ENCODE results near the gene TNS3. TPM values are rescaled to one million over a fixed set of nuclear protein-coding genes. Genes with fewer than 3 reads are reported as not detected.

The TNS3 gene
- total and polyA plus RNA-seq, 2 of the 13 experiments (the other 11 are each of a cell fraction or from before 2014, with no cell fraction given), result 52.9 to 55.7 TPM

DNA sequence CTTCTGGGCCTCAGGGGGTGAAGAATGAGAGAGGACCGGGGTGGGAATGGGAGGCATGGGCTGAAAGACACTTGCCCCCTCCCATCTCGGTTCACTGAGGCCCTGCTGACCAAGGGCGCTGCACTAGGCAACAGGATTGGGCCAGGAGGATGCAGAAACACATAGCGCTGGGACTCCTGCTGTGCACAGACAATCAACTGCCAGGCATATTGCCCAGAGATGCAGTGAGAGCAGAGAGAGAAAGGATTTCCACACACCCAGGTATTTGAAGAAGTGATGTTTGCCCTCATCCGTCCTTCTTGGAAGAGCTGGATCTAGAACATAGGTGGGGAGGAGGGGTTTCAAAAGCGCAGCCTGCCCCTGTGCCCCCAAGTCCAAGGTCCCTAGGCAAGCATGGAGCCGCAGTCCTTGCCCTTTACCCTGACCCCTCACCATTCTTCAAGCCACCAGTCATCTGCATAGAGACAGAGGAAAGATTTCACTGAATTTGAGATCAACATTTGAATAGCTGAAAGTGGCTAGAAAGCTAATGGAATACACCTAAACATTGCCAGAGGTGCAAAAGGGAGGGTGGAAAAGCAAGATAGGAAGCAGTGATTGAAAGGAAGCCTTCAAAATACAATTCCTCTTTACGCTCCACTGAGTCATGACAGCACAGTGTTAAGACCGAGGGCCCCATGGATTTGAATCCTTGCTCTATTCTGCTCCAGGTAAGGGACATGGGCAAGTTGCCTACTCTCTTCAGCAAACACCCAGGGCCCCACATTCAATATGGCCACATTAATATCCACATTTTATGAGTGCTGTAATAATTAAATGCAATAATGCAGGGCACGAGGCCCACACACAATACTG, 44.2 kb upstream of the TNS3 start (continued):
- TF ChIP-seq, protein P1, sequence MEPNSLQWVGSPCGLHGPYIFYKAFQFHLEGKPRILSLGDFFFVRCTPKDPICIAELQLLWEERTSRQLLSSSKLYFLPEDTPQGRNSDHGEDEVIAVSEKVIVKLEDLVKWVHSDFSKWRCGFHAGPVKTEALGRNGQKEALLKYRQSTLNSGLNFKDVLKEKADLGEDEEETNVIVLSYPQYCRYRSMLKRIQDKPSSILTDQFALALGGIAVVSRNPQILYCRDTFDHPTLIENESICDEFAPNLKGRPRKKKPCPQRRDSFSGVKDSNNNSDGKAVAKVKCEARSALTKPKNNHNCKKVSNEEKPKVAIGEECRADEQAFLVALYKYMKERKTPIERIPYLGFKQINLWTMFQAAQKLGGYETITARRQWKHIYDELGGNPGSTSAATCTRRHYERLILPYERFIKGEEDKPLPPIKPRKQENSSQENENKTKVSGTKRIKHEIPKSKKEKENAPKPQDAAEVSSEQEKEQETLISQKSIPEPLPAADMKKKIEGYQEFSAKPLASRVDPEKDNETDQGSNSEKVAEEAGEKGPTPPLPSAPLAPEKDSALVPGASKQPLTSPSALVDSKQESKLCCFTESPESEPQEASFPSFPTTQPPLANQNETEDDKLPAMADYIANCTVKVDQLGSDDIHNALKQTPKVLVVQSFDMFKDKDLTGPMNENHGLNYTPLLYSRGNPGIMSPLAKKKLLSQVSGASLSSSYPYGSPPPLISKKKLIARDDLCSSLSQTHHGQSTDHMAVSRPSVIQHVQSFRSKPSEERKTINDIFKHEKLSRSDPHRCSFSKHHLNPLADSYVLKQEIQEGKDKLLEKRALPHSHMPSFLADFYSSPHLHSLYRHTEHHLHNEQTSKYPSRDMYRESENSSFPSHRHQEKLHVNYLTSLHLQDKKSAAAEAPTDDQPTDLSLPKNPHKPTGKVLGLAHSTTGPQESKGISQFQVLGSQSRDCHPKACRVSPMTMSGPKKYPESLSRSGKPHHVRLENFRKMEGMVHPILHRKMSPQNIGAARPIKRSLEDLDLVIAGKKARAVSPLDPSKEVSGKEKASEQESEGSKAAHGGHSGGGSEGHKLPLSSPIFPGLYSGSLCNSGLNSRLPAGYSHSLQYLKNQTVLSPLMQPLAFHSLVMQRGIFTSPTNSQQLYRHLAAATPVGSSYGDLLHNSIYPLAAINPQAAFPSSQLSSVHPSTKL (CRISPR knock-in tag; IDR thresholded peaks at IDR 0.05), result peak; percentile 34; the same call in 1 of the 2 replicates
- TF ChIP-seq MTA1 (CRISPR knock-in tag; IDR thresholded peaks at IDR 0.05; ENCODE audit: borderline replicate concordance) (peak; percentile 56; the same call in 1 of the 2 replicates), SALL2 (CRISPR knock-in tag; IDR thresholded peaks at IDR 0.05) (no peak), TBP (CRISPR knock-in tag; IDR thresholded peaks at IDR 0.05) (no peak), BRCA1 (CRISPR knock-in tag; IDR thresholded peaks at IDR 0.05) (no peak), ZNF205 (CRISPR knock-in tag; IDR thresholded peaks at IDR 0.05) (no peak), HNF4A (CRISPR knock-in tag; IDR thresholded peaks at IDR 0.05) (peak; percentile 87), ZNF12 (CRISPR knock-in tag; IDR thresholded peaks at IDR 0.05) (no peak), ZNF772 (CRISPR knock-in tag; IDR thresholded peaks at IDR 0.05) (no peak), NCOA1 (CRISPR knock-in tag; IDR thresholded peaks at IDR 0.05) (no peak), HDAC6 (IDR thresholded peaks at IDR 0.05; ENCODE audit: low read depth, low read length) (no peak), ZNF616 (CRISPR knock-in tag; IDR thresholded peaks at IDR 0.05; ENCODE audit: low read depth) (no peak), XBP1 (CRISPR knock-in tag; IDR thresholded peaks at IDR 0.05) (no peak), FOXJ3 (CRISPR knock-in tag; IDR thresholded peaks at IDR 0.05; ENCODE audit: borderline replicate concordance) (no peak), ZNF674 (CRISPR knock-in tag; IDR thresholded peaks at IDR 0.05; ENCODE audit: low read depth) (no peak), HNF4G (IDR thresholded peaks at IDR 0.05; ENCODE audit: borderline replicate concordance, low read depth, low read length) (peak; percentile 84), HNF4G (CRISPR knock-in tag; IDR thresholded peaks at IDR 0.05; ENCODE audit: borderline replicate concordance, low read depth) (no peak)
- TF ChIP-seq, protein P2, sequence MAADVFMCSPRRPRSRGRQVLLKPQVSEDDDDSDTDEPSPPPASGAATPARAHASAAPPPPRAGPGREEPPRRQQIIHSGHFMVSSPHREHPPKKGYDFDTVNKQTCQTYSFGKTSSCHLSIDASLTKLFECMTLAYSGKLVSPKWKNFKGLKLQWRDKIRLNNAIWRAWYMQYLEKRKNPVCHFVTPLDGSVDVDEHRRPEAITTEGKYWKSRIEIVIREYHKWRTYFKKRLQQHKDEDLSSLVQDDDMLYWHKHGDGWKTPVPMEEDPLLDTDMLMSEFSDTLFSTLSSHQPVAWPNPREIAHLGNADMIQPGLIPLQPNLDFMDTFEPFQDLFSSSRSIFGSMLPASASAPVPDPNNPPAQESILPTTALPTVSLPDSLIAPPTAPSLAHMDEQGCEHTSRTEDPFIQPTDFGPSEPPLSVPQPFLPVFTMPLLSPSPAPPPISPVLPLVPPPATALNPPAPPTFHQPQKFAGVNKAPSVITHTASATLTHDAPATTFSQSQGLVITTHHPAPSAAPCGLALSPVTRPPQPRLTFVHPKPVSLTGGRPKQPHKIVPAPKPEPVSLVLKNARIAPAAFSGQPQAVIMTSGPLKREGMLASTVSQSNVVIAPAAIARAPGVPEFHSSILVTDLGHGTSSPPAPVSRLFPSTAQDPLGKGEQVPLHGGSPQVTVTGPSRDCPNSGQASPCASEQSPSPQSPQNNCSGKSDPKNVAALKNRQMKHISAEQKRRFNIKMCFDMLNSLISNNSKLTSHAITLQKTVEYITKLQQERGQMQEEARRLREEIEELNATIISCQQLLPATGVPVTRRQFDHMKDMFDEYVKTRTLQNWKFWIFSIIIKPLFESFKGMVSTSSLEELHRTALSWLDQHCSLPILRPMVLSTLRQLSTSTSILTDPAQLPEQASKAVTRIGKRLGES (CRISPR knock-in tag; IDR thresholded peaks at IDR 0.05; ENCODE audit: borderline replicate concordance), result no peak
- TF ChIP-seq, protein P3, sequence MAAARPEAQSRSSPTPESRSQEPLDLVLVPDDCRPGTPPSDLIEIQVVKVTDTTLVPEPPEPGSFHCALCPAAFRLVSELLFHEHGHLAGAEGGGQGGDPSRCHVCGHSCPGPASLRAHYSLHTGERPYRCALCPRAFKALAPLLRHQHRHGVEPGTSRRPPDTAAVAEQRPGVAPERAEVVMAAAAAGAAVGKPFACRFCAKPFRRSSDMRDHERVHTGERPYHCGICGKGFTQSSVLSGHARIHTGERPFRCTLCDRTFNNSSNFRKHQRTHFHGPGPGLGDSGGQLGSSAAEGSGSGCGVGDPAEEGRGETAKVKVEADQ (CRISPR knock-in tag; IDR thresholded peaks at IDR 0.05; ENCODE audit: borderline replicate concordance), result no peak
- TF ChIP-seq, protein P4, sequence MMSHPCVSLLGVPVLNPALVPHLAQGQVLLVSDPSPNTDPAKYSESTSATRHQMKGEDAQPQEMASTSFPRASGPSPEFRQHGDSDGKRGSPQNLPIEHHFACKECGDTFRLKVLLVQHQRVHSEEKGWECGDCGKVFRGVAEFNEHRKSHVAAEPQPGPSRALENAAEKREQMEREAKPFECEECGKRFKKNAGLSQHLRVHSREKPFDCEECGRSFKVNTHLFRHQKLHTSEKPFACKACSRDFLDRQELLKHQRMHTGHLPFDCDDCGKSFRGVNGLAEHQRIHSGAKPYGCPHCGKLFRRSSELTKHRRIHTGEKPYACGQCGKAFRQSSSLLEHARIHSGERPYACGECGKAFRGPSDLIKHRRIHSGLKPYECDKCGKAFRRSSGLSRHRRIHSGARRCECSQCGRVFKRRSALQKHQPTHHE (CRISPR knock-in tag; IDR thresholded peaks at IDR 0.05; ENCODE audit: borderline replicate concordance), result no peak
- TF ChIP-seq, protein P5, sequence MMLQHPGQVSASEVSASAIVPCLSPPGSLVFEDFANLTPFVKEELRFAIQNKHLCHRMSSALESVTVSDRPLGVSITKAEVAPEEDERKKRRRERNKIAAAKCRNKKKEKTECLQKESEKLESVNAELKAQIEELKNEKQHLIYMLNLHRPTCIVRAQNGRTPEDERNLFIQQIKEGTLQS (CRISPR knock-in tag; IDR thresholded peaks at IDR 0.05), result no peak

Data from HepG2 (cell line).